Mucosa of gallbladder (tissue), 1 donor: ENCODE measurements around the gene COG4. TPM values are rescaled to one million over a fixed set of nuclear protein-coding genes. Genes with fewer than 3 reads are reported as not detected.

Experiments
- DNase-seq: peaks from one replicate; pipeline ENCODE4 v3.0.0-alpha.2; 2020; ENCODE audit warnings: low spot score
- total RNA-seq: library from RNA; stranded (reverse); gene quantifications from one replicate; pipeline ENCODE4 v1.2.1, GENCODE V29; 2021
- donor health status: DM: no; HTN: no; CAD: no.

COG4 gene
- total RNA-seq, 1 donor from 2014 or later = 59.7 TPM

DNA sequence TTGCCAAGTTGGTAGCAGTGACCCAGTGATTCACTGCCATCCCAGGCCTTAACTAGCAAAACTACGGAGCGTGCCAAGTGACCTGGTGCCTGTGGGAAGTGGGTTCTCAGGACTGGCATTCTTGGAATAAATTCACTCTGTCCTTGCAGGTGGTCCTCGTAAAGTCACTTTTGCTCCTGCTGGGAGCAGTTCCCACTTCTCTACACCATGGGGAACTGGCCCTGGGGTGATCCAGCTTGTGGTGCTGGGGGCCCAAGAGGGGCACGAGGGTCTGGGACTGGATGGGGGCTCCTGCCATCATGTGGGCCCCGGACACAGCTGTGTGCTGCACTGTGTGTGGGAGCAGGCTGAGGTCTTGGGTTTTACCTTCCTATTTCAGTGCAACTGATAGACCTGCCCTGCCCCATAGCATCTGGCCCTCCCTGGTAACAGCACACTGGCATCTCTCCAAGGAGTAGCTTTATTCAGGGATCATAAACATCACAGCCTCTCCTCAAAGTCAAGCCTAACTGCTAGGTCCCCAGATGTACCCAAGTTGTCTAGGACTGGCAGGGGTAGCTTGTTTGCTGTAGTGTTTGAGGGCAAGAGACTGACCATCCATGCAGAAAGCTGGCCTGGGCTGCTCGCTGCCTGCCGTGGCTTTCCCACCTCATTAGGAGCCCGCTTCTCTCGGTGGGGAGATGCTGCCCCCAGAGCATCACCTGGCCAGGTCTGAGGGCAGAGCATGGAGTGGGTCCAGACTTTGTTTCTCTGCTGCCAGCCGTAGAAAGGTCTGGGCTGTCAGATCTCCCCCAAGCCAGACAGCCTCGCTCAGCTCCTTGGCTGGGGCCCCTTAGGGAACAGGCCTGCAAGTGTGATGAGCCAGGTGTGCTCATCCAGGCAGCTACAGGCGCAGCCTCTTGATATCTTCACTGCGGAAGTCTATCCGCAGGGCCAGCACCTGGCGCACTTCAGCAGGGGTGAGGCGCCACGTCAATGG, 42.9 kb downstream of the COG4 start:
- DNase-seq = no peak

DNA sequence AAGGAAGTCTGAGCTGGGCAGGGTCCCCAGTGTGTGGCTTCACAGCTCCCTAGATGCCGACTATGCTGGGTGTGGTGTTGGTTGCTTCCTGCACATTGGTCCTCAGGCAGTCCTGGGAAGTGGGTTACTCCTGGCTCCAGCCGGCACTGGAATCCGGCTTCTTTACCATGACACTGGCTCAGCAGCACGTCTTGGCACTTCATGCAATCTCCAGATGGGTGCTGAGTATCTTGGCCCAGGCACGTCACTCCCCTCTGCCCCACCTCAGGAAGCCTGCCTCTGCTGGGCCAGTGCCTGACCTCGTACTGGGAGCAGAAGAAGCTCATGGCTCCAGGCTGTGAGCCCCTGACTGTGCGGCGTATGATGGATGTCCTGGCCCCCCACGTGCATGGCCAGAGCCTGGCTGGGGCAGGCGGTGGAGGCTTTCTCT, 44.4 kb downstream of the COG4 start:
- no peak for DNase-seq

GRCh38 chr16:70478169-70478568, 45.2 kb downstream of the COG4 start:
- no peak for DNase-seq

GRCh38 chr16:70476272-70477020, 46.9 kb downstream of the COG4 start:
- DNase-seq = no peak

GRCh38 chr16:70475054-70475871, 48.1 kb downstream of the COG4 start:
- no peak for DNase-seq

- no peak for DNase-seq
Observed at GRCh38 chr16:70474320-70475053, 48.9 kb downstream of the COG4 start.

DNA sequence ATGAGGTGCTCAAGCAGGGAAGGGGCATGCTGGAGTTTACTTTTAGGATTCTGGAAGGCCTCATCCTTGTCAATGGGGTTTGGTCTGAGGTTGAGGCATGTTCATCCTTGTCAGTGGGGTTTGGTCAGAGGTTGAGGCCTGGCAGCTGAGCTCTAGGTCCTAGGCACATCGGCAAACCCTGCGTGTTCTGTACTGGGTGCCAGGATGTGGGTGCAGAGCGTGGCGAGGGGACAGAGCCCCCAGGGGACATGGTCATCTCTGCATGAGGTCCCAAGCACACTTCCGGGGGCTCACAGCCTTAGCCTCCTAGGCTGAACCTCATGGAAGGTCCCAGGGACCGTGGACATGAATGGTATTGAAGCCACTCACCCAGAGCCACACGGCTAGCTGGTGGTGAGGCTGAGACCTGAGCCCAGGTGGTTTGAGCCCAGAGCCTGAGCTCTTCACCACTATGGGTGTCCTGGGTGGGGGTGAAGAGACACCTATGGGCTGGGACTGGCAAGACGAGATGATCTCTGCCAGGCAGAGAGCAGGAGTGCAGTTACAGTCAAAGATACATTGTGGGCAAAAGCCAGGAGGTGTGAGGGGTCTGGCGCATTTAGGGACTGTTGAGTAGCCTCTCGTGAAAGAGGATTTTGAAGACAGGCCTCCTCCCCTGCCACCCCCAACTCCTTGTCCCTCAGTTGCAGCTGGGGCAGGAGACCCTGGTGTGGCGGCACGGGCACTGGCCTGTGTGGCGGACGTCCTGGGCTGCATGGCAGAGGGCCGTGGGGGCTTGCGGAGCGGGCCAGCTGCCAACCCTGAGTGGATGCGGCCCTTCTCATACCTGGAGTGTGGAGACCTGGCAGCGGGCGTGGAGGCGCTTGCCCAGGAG, 49.7 kb downstream of the COG4 start:
- DNase-seq = no peak

GRCh38 chr16:70472786-70473433, 50.4 kb downstream of the COG4 start:
- DNase-seq = no peak

DNA sequence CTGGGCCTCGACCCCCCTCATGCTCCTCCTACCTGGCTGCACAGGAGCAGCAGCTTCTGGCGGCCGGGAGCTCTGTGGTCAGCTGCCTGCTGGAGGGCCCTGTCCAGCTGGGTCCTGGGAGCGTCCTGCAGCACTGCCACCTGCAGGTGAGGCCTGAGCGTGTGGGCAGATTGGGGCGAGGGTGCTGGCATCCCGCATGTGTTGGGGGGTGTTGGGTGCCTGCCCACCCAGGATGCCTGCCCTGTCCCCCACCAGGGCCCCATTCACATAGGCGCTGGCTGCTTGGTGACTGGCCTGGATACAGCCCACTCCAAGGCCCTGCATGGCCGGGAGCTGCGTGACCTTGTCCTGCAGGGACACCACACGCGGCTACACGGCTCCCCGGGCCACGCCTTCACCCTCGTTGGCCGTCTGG, 52.4 kb downstream of the COG4 start:
- DNase-seq = no peak

DNA sequence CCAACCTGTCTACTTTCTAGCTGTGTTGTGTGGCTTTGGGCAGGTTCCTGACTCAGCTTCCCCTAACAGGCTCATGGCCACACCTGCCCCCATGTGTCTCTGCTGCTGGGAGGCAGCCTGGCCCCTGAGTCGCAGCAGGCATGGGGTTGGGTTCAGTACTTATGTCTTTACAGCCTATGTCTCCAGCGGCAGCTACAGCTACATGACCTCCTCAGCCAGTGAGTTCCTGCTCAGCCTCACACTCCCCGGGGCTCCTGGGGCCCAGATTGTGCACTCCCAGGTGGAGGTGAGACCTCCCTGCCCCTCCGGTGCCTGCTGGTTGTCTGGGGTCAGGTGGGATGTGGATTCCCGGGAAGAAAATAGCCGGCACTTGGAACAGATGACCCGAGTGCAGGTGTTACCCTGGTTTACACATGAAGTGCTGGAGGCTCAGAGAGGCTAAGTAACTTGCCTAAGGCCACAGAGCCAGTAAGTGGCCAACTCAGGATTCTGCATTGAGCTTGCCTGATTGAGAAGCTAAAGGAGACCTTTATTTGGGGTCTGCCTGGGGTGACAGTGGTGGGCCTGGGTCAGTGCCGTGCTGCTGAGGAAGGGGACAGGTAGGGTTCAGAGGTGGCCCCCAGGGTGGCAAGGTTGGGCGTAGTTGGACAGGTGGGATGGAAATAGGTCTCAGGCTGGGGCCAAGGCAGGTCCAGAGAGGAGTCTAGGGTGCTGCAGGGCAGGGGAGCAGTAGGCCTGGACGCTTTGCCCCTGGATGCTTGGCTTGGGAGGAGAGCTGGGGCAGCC, 53.0 kb downstream of the COG4 start:
- no peak for DNase-seq

- DNase-seq = no peak
Observed at GRCh38 chr16:70468776-70469525, 54.4 kb downstream of the COG4 start.

- DNase-seq = no peak
Observed at GRCh38 chr16:70467608-70468007, 55.7 kb downstream of the COG4 start.

- DNase-seq = no peak
Observed at GRCh38 chr16:70467113-70467512, 56.2 kb downstream of the COG4 start.

DNA sequence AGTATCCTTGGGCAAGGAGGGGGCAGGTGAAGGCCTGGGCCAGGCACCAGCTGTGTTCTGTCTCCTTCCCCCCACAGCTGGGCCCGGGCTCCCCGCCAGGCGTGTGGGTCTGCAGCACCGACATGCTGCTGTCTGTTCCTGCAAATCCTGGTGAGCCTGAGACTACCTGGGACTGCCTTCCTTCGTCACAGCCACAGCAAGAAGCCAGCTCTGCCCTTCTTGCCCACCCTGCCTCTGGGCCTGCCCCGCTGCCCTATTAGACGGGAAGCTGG, 56.6 kb downstream of the COG4 start:
- DNase-seq = no peak

DNA sequence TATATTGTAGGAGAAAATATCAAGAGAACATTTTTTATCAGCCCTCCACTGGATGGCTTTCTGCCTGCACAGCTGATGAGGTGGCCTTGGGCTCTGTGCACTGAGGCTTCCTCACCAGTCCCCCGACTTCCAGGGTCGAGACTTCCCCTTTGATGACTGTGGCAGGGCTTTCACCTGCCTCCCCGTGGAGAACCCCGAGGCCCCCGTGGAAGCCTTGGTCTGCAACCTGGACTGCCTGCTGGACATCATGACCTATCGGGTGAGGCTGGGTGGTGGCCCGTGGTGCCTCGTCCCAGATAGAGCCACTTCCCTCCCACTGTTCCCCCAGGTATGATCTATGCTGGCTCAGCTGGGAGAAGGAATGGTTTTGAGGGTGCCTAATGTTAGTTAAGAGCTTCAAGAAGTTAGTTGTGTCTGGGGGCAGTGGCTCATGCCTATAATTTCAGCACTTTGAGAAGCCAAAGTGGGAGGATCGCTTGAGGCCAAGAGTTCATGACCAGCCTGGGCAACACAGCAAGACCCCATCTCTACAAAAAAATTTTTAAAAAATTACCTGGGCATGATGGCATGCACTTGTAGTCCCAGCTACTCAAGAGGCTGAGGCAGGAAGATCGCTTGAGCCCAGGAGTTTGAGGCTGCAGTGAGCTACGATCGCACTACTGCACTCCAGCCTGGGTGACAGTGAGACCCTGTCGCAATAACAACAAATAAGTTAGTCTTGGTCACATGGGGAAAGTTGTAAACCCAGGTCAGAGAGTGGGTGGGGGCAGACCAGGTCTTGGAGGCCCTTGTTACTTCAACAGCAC, 57.2 kb downstream of the COG4 start:
- DNase-seq = no peak

DNA sequence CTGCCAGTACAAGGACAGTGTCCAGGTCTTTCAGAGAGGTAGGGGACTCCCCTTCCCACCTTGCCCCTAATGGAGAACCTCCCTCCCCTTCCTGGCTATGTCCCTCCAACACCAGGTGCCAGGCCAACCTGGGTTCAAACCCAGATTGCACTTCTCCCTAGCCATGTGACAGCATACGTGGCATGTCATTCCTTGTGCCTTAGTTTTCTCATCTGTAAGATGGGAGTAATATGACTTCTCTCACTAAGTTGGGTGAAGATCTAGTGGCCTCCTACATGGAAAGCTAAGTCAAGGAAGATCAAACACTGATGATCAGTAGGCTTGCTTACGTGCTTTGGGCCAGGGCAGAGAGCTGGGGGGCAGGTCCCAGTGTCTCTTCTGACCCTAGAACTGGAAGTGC, 60.1 kb downstream of the COG4 start:
- no peak for DNase-seq

GRCh38 chr16:70460737-70461261, 62.6 kb downstream of the COG4 start:
- no peak for DNase-seq
